Keratinocyte (primary cell): Measurements from ENCODE around the gene CAPSL. TPM values are rescaled to one million over a fixed set of nuclear protein-coding genes. Genes with fewer than 3 reads are reported as not detected.

ENCODE experiments used
- DNase-seq: peaks from one replicate; pipeline ENCODE4 v3.0.0-alpha.2; 2011; ENCODE audit warnings: low read depth, missing footprints, low spot score
- FAIRE-seq: peaks from 2 replicates; lab custom pipeline; 2011; peaks lifted over from hg19 to GRCh38; lab: Jason Lieb, UNC
- H2AFZ ChIP-seq: 2 replicates; pipeline ENCODE4 v1.6.0; 2012; ENCODE audit warnings: low read length, control low read depth, inconsistent platforms; ENCODE audit not compliant: control insufficient read depth
- H3K27ac ChIP-seq: 2 replicates; pipeline ENCODE4 v1.5.1; 2011; ENCODE audit warnings: low read length; ENCODE audit not compliant: control insufficient read depth, insufficient read depth
- H3K27me3 ChIP-seq: 3 replicates; pipeline ENCODE4 v1.6.0; 2011; ENCODE audit warnings: low read length; ENCODE audit not compliant: control insufficient read depth, insufficient read depth; ENCODE audit errors: extremely low read depth
- H3K36me3 ChIP-seq, 2 experiments: 2 replicates in 1 of 2; 3 replicates in 1 of 2; pipeline ENCODE4 v1.5.1; 2011; ENCODE audit warnings: low read length in 2 of 2, mild to moderate bottlenecking in 1 of 2; ENCODE audit not compliant: control insufficient read depth in 2 of 2, insufficient read depth in 2 of 2; ENCODE audit errors: extremely low read depth in 1 of 2
- H3K4me1 ChIP-seq: 3 replicates; pipeline ENCODE4 v1.5.1; 2011; ENCODE audit warnings: low read length; ENCODE audit not compliant: control insufficient read depth, insufficient read depth; ENCODE audit errors: extremely low read depth
- H3K4me2 ChIP-seq: 3 replicates; pipeline ENCODE4 v1.6.0; 2011; ENCODE audit warnings: low read depth, low read length; ENCODE audit not compliant: control insufficient read depth, insufficient read depth; ENCODE audit errors: extremely low read depth
- H3K4me3 ChIP-seq, 3 experiments: fragments of 200-600 bp in 1 of 3; sonication (generic) in 1 of 3; 2 replicates in 2 of 3; 3 replicates in 1 of 3; pipeline ENCODE4 v1.5.1; 2011 to 2016; ENCODE audit warnings: low read length in 3 of 3, mild to moderate bottlenecking in 3 of 3, control low read depth in 2 of 3, inconsistent platforms in 1 of 3, low read depth in 1 of 3, mixed read lengths in 1 of 3, mixed run types in 1 of 3, moderate library complexity in 1 of 3; ENCODE audit not compliant: control insufficient read depth in 2 of 3, insufficient read depth in 2 of 3; ENCODE audit errors: extremely low read depth in 1 of 3
- H3K79me2 ChIP-seq: 2 replicates; pipeline ENCODE4 v1.6.0; 2012; ENCODE audit warnings: low read length; ENCODE audit not compliant: control insufficient read depth, insufficient read depth
- H3K9ac ChIP-seq: 3 replicates; pipeline ENCODE4 v1.6.0; 2011; ENCODE audit warnings: low read length; ENCODE audit not compliant: control insufficient read depth, insufficient read depth; ENCODE audit errors: extremely low read depth
- H3K9me1 ChIP-seq: 3 replicates; pipeline ENCODE4 v1.6.0; 2011; ENCODE audit warnings: low read length; ENCODE audit not compliant: control insufficient read depth, insufficient read depth; ENCODE audit errors: extremely low read depth
- H3K9me3 ChIP-seq: 2 replicates; pipeline ENCODE4 v1.5.1; 2012; ENCODE audit warnings: low read depth, low read length; ENCODE audit not compliant: control insufficient read depth
- H4K20me1 ChIP-seq: 3 replicates; pipeline ENCODE4 v1.6.0; 2011; ENCODE audit warnings: low read length; ENCODE audit not compliant: control insufficient read depth, insufficient read depth; ENCODE audit errors: extremely low read depth
- CTCF ChIP-seq, 3 experiments: IDR thresholded peaks in 1 of 3; conservative IDR thresholded peaks in 1 of 3; optimal IDR thresholded peaks in 1 of 3; 2 replicates in 2 of 3; 3 replicates in 1 of 3; pipeline versions ENCODE3 to v1.5.1; 2011; ENCODE audit warnings: low read length in 3 of 3, mild to moderate bottlenecking in 3 of 3, moderate library complexity in 2 of 3, control low read depth in 1 of 3, inconsistent platforms in 1 of 3; ENCODE audit not compliant: insufficient read depth in 2 of 3; ENCODE audit errors: extremely low read depth in 1 of 3
- EZH2 ChIP-seq: IDR thresholded peaks from one replicate; pipeline ENCODE4 v1.6.1; 2012; ENCODE audit warnings: inconsistent platforms, mild to moderate bottlenecking, low read length, moderate library complexity
- dilution Hi-C: fragments of 300-500 bp; cut with MboI; formaldehyde crosslinking; loops from one replicate; pipeline ENCODE4 v1.7.0; 2020; ENCODE audit warnings: low sequenced_read_pairs; ENCODE audit not compliant: extremely low pct_ligation_motif_present
- polyA plus RNA-seq, 5 experiments: library from polyadenylated mRNA; depleted of rRNA in 3 of 5; stranded (reverse) in 3 of 5; stranded (forward) in 1 of 5; unstranded in 1 of 5; fragments of >200 nt; gene quantifications; 1 replicate in 1 of 5; 2 replicates in 3 of 5; 3 replicates in 1 of 5; pipeline versions ENCODE4 v1.2.1 to v1.2.3, GENCODE V29; 2011 to 2012; ENCODE audit warnings: missing spikeins in 2 of 5, low read depth in 1 of 5, low replicate concordance in 1 of 5

Gene CAPSL
- polyA plus RNA-seq, 1 donor (not counting 4 experiments of a cell fraction or from before 2014, with no cell fraction given): not detected

GRCh38 chr5:35963381-35963843 is 25.0 kb upstream of the CAPSL start:
- dilution Hi-C loops: no loop called here
- Histone ChIP-seq H3K4me2 (no peak overlapping the region), H3K4me3 (no peak overlapping the region), H3K36me3 (no peaks in the 10 kb centered on the region), H3K27ac (no peak overlapping the region), H3K4me1 (no peaks in the 10 kb centered on the region), H3K27me3 (no peaks in the 10 kb centered on the region), H3K79me2 (no peaks in the 10 kb centered on the region), H3K9ac (no peak overlapping the region), H4K20me1 (no peaks in the 10 kb centered on the region), H3K9me1 (no peaks in the 10 kb centered on the region), H2AFZ (no peak overlapping the region), H3K9me3 (no peaks in the 10 kb centered on the region)
- DNase-seq (no peak), FAIRE-seq (no peak)
- peak; percentile 46 to 77 (median 67) for TF ChIP-seq CTCF (optimal IDR thresholded peaks at IDR 0.05 in 1 of 3, IDR thresholded peaks at IDR 0.05 in 1 of 3, conservative IDR thresholded peaks at IDR 0.05 in 1 of 3; ENCODE audit: extremely low read depth in 1 of 3, insufficient read depth in 2 of 3, low read length in 3 of 3)
- no peak for TF ChIP-seq EZH2

GRCh38 chr5:35960328-35960727 is 21.9 kb upstream of the CAPSL start:
- Histone ChIP-seq H3K4me3 (no peak overlapping the region), H2AFZ (no peak overlapping the region), H3K79me2 (no peaks in the 10 kb centered on the region), H3K9me3 (no peaks in the 10 kb centered on the region), H3K36me3 (no peaks in the 10 kb centered on the region), H4K20me1 (no peaks in the 10 kb centered on the region), H3K9me1 (no peaks in the 10 kb centered on the region), H3K27ac (no peak overlapping the region), H3K4me1 (no peaks in the 10 kb centered on the region), H3K27me3 (no peaks in the 10 kb centered on the region), H3K4me2 (no peak overlapping the region), H3K9ac (no peak overlapping the region)
- dilution Hi-C loops: no loop called here
- no peak for FAIRE-seq
- TF ChIP-seq CTCF (optimal IDR thresholded peaks at IDR 0.05 in 1 of 3, IDR thresholded peaks at IDR 0.05 in 1 of 3, conservative IDR thresholded peaks at IDR 0.05 in 1 of 3; ENCODE audit: extremely low read depth in 1 of 3, insufficient read depth in 2 of 3, low read length in 3 of 3): no peak
- TF ChIP-seq EZH2: no peak
- DNase-seq: no peak
